HTR-8/SVneo (cell line): ENCODE results near the gene MSH4.
"Not testable (repeated sequence)": the region's sequence is repeated elsewhere in the genome, so short reads cannot be mapped to it uniquely, and the experiment has no call there.

Experiments used
- DNase-seq: peaks from one replicate; pipeline ENCODE4 v3.0.0; 2011; ENCODE audit warnings: low spot score, mixed read lengths; ENCODE audit not compliant: insufficient read length
- FAIRE-seq: peaks from 2 replicates; lab custom pipeline; 2011; peaks lifted over from hg19 to GRCh38; lab: Jason Lieb, UNC

MSH4 gene

GRCh38 chr1:75796376-75797272 is at the start of gene MSH4:
Gene MSH4 (plus strand): TSS chr1:75796882. CDS start chr1:75796986, 104 bp downstream.
- no peak for DNase-seq
- FAIRE-seq = no peak

DNA sequence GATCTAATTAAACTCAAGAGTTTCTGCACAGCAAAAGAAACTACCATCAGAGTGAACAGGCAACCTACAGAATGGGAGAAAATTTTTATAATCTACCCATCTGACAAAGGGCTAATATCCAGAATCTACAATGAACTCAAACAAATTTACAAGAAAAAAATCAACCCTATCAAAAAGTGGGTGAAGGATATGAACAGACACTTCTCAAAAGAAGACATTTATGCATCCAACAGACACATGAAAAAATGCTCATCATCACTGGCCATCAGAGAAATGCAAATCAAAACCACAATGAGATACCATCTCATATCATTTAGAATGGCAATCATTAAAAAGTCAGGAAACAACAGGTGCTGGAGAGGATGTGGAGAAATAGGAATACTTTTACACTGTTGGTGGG is 39.5 kb upstream of the MSH4 start:
- not testable (repeated sequence) for FAIRE-seq, DNase-seq

- not testable (repeated sequence) for FAIRE-seq, DNase-seq
Measured at GRCh38 chr1:75758543-75758942, 38.1 kb upstream of the MSH4 start.

DNA sequence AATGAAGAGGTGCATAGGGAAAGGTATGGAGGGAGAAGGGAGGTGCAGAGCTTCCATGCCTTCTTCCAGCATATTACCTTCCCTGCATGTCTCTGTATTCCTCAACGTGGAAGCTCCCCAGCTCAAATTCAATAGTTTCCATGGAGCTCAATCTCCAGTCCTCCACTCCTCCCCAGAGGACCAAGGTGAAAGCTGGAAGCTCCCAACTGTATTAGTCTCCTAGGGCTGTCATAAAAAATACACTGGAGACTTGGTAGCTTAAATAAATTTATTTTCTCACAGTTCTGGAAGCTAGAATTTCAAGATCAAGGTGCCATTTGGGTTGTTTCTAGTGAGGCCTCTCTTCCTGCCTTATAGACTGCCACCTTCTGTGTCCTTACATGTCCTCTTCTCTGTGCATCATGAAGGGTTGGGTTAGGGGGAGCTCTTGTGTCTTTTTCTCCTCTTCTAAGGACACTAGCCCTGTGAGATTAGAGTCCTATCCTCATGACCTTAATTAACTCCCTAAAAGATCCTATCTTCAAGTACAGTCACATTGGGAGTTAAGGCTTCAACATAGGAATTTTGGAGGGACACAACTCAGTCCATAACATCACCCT is 32.5 kb upstream of the MSH4 start:
- no peak for DNase-seq
- no peak for FAIRE-seq

- DNase-seq (peak; percentile 32), FAIRE-seq (no peak)
Measured at GRCh38 chr1:75765697-75766355, 30.9 kb upstream of the MSH4 start.

GRCh38 chr1:75768016-75768415 is 28.7 kb upstream of the MSH4 start:
- no peak for FAIRE-seq
- no peak for DNase-seq

DNA sequence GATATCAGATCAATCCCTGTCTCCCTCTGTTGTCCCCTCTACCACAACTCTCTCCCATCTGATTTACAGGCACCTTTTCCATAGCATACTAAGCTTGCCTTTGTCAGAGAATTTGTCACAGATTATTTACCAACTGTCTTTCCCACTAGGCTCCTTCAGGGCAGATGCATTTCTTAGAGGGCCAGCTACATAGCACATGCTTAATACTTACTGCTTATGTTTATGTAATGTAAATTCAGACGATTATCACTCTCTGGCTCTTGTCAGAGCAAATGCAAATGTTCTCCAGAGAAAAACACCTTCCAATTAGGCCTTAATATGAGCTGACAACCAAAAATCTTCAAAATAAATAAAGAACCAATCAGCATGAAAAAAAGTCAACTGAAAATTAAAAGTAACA is 25.9 kb upstream of the MSH4 start:
- DNase-seq (no peak), FAIRE-seq (no peak)

GRCh38 chr1:75771978-75772377 is 24.7 kb upstream of the MSH4 start:
- no peak for DNase-seq
- FAIRE-seq = no peak

DNA sequence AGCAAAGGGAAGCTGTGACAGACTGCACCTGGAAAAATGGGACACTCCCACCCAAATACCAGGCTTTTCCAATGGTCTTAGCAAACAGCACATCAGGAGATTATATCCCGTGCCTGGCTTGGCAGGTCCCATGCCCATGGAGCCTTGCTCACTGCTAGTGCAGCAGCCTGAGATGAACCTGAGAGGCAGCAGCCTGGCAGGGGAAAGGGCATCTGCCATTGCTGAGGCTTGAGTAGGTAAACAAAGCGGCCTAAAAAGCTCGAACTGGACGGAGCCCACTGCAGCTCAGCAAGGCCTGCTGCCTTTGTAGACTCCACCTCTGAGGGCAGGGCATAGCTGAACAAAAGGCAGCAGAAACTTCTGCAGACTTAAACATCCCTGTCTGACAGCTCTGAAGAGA is 18.9 kb upstream of the MSH4 start:
- DNase-seq, FAIRE-seq: not testable (repeated sequence)

- FAIRE-seq, DNase-seq: not testable (repeated sequence)
Measured at GRCh38 chr1:75778694-75779093, 18.0 kb upstream of the MSH4 start.

DNA sequence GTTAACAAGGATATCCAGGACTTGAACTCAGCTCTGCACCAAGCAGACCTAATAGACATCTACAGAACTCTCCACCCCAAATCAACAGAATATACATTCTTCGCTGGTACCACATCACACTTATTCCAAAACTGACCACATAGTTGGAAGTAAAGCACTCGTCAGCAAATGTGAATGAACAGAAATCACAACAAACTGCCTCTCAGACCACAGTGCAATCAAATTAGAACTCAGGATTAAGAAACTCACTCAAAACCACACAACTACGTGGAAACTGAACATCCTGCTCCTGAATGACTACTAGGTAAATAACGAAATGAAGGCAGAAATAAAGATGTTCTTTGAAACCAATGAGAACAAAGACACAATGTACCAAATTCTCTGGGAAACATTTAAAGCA is 16.5 kb upstream of the MSH4 start:
- not testable (repeated sequence) for DNase-seq, FAIRE-seq

GRCh38 chr1:75783920-75784319 is 12.8 kb upstream of the MSH4 start:
- not testable (repeated sequence) for FAIRE-seq, DNase-seq

GRCh38 chr1:75785320-75785982 is 11.2 kb upstream of the MSH4 start:
- no peak for DNase-seq
- FAIRE-seq = no peak

GRCh38 chr1:75785983-75786853 is 10.5 kb upstream of the MSH4 start, which contains the start of gene RABGGTB:
Gene RABGGTB (plus strand): TSS chr1:75786256. CDS start chr1:75786272, 16 bp downstream.
- FAIRE-seq (no peak), DNase-seq (peak; percentile 86)

DNA sequence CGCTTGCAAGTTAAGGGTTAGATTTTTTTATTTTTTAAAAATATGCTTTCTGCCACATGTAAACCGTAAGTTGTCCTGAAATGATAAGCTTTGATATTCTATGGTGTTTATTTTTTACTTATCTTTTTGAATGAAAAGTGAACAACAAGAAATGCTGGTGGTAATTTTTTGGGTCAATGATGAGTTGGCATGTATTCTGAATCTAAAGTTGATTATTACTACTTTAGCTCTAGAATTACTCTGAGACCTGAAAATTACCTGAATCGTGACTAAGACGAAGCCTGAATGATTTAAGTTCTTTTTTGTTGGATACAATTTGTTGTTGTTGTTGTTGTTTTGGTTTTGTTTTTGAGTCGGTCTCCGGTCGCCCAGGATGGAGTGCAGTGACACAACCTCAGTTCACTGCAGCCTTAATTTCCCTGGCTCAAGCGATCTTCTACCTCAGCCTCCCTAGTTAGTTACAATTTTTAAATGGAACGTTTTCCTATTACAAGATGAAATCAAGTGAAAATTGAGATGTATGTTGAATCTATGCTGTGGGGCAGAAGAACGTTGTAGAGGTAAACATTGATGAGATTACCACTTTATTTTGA is 9.7 kb upstream of the MSH4 start:
- no peak for DNase-seq
- no peak for FAIRE-seq

DNA sequence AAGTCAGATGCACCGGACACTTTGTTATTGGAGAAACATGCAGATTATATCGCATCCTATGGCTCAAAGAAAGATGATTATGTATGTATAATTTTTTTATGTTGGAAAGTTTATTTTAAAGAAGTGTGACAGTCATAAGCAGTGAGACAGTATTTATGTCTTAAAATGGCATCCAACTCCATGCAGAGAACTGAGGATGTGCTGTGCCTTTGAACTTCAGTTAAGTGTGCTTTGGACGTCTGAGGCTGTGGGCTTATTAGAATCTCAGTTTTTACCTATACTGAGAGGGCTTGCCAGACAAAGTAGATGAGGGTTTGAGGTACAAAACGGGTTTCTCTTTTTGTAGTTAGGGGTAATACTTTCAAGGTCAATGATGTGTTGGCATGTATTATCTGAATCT is 9.2 kb upstream of the MSH4 start:
- DNase-seq = no peak
- FAIRE-seq = no peak

DNA sequence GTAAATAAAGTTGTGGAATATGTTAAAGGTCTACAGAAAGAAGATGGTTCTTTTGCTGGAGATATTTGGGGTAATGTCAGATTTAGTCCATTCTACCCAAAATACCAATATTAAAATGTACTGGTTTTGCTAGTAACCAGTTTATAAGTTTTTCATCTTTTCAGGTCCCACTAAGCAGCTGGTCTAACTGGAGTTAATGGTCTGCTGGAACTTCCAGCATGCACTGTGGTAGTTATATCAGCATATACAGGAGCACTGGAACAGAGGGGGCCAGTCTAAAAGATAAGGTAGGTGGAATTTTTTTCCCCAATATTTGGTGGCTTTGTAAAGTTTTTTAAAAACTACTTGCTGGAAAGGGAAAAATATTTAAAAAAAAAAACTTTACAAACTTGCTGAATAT is 6.7 kb upstream of the MSH4 start:
- FAIRE-seq = no peak
- DNase-seq = no peak

DNA sequence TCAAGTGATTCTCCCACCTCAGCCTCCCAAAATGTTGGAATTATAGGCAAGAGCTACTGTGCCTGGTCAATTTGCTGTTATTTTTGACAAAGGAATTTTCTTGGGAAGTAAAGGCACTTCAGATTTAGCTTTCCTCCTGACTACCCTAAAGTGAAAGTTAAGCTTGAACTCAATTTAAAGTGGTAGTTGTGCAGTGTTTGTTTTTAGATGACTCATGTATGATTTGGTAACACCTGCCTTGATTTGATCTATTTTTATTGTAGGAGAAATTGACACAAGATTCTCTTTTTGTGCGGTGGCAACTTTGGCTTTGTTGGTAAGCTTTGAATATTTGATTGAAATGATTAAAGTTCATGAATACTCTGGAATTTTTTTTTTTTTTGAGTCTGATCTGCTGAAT is 5.7 kb upstream of the MSH4 start:
- no peak for FAIRE-seq
- no peak for DNase-seq

- FAIRE-seq (no peak), DNase-seq (no peak)
Measured at GRCh38 chr1:75792091-75792490, 4.6 kb upstream of the MSH4 start.
